NCI-H748 (cell line): ENCODE data around the gene SERPIND1.
"Not testable (repeated sequence)": the region's sequence is repeated elsewhere in the genome, so short reads cannot be mapped to it uniquely, and the experiment has no call there.

ENCODE experiments used
- DNase-seq: peaks from one replicate; lab custom pipeline; 2025; ENCODE audit not compliant: unreplicated experiment; lab: John Stamatoyannopoulos, UW

Gene SERPIND1

GRCh38 chr22:20746431-20747189 lies 27.3 kb upstream of the SERPIND1 start:
- DNase-seq = no peak

GRCh38 chr22:20747223-20747622 lies 26.7 kb upstream of the SERPIND1 start:
- DNase-seq = no peak

GRCh38 chr22:20748082-20748481 lies 25.8 kb upstream of the SERPIND1 start:
- no peak for DNase-seq

GRCh38 chr22:20748731-20749428 lies 25.0 kb upstream of the SERPIND1 start:
- no peak for DNase-seq

GRCh38 chr22:20749453-20749852 lies 24.5 kb upstream of the SERPIND1 start:
- no peak for DNase-seq

GRCh38 chr22:20750461-20751184 lies 23.3 kb upstream of the SERPIND1 start:
- DNase-seq = no peak

- DNase-seq = no peak
Observed at GRCh38 chr22:20751185-20751851, 22.6 kb upstream of the SERPIND1 start.

GRCh38 chr22:20752104-20752741 lies 21.7 kb upstream of the SERPIND1 start:
- no peak for DNase-seq

- DNase-seq = no peak
Observed at GRCh38 chr22:20752873-20753272, 21.0 kb upstream of the SERPIND1 start.

- no peak for DNase-seq
Observed at GRCh38 chr22:20756846-20757245, 17.1 kb upstream of the SERPIND1 start.

- DNase-seq = no peak
Observed at GRCh38 chr22:20758688-20759087, 15.2 kb upstream of the SERPIND1 start.

GRCh38 chr22:20760084-20760483 lies 13.8 kb upstream of the SERPIND1 start:
- DNase-seq = no peak

GRCh38 chr22:20761536-20761935 lies 12.4 kb upstream of the SERPIND1 start:
- DNase-seq = no peak

GRCh38 chr22:20762233-20762796 lies 11.6 kb upstream of the SERPIND1 start:
- no peak for DNase-seq

- no peak for DNase-seq
Observed at GRCh38 chr22:20763630-20764470, 10.1 kb upstream of the SERPIND1 start.

- DNase-seq = no peak
Observed at GRCh38 chr22:20764471-20764720, 9.5 kb upstream of the SERPIND1 start.

GRCh38 chr22:20764729-20765128 lies 9.2 kb upstream of the SERPIND1 start:
- no peak for DNase-seq

- DNase-seq = no peak
Observed at GRCh38 chr22:20765938-20766337, 8.0 kb upstream of the SERPIND1 start.

- no peak for DNase-seq
Observed at GRCh38 chr22:20766530-20766929, 7.4 kb upstream of the SERPIND1 start.

GRCh38 chr22:20769496-20769826 lies 4.5 kb upstream of the SERPIND1 start:
- not testable (repeated sequence) for DNase-seq
